Transverse colon (tissue), 4 donors: ENCODE data around the gene HAGHL. TPM values are rescaled to one million over a fixed set of nuclear protein-coding genes. Genes with fewer than 3 reads are reported as not detected.

Source experiments
- DNase-seq: peaks from one replicate; pipeline ENCODE4 v3.0.0-alpha.2; 2019
- H3K27ac ChIP-seq, 4 donors: fragments of 200-600 bp; sonication (generic); 2 replicates each; pipeline ENCODE4 v1.5.1; 2016 to 2018; ENCODE audit warnings: inconsistent platforms in 4 of 4
- H3K27me3 ChIP-seq: fragments of 200-600 bp; sonication (generic); 2 replicates; pipeline ENCODE4 v1.5.1; 2017; ENCODE audit warnings: inconsistent platforms
- H3K36me3 ChIP-seq, 4 donors: fragments of 200-600 bp; sonication (generic); 2 replicates each; pipeline ENCODE4 v1.5.1; 2017 to 2019; ENCODE audit warnings: inconsistent platforms in 4 of 4
- H3K4me1 ChIP-seq, 4 donors: fragments of 200-600 bp; sonication (generic); 2 replicates each; pipeline ENCODE4 v1.5.1; 2017 to 2020; ENCODE audit warnings: inconsistent platforms in 4 of 4
- H3K4me3 ChIP-seq, 4 donors: fragments of 200-600 bp; sonication (generic); 1 replicate in 1 of 4; 2 replicates in 3 of 4; pipeline versions ENCODE4 v1.5.1 to v1.6.1; 2017 to 2019; ENCODE audit warnings: inconsistent platforms in 4 of 4
- H3K9me3 ChIP-seq, 2 donors: fragments of 200-600 bp; sonication (generic); 2 replicates each; pipeline ENCODE4 v1.5.1; 2017 to 2019; ENCODE audit warnings: inconsistent platforms in 2 of 2
- CTCF ChIP-seq, 5 experiments: fragments of 200-600 bp in 3 of 5; fragments of 450-650 bp in 2 of 5; sonication (generic) in 3 of 5; IDR thresholded peaks; 1 replicate in 2 of 5; 2 replicates in 3 of 5; pipeline ENCODE4 v1.5.1; 2016 to 2017; ENCODE audit warnings: antibody characterized with exemption in 5 of 5, inconsistent platforms in 3 of 5, mild to moderate bottlenecking in 2 of 5, moderate library complexity in 1 of 5
- EP300 ChIP-seq: sonication (generic); formaldehyde crosslinking; IDR thresholded peaks from one replicate; pipeline ENCODE4 v1.6.1; 2017; ENCODE audit warnings: antibody characterized with exemption, low read depth
- POLR2A ChIP-seq: fragments of 450-650 bp; IDR thresholded peaks from one replicate; pipeline ENCODE4 v1.6.1; 2016; ENCODE audit warnings: antibody characterized with exemption, mild to moderate bottlenecking, moderate library complexity
- POLR2AphosphoS5 ChIP-seq, 3 donors: sonication (generic); formaldehyde crosslinking; IDR thresholded peaks; one replicate each; pipeline ENCODE4 v1.6.1; 2016; ENCODE audit warnings: antibody characterized with exemption in 3 of 3
- WGBS, 2 donors: methylation state at CpG; one replicate each; pipeline ENCODE4 v1.1.5; 2018; ENCODE audit warnings: low coverage in 1 of 2; 5-methylcytosine and 5-hydroxymethylcytosine counted together
- in situ Hi-C, 4 donors: fragments of 200-750 bp; cut with MboI; loops; one replicate each; pipeline versions ENCODE4 v1.15.0 to v1.15.1; 2017; ENCODE audit warnings: low sequenced_read_pairs in 3 of 4, low pct_ligation_motif_present in 1 of 4, low pct_unique_long_range_greater_than_20kb in 1 of 4
- intact Hi-C: fragments of 100-400 bp; cut with DNase I; formaldehyde crosslinking; loops from one replicate; pipeline ENCODE4 v1.15.1; 2023; ENCODE audit warnings: low total_unique reads
- total RNA-seq, 4 donors: library from RNA; depleted of rRNA; stranded (reverse); fragments of >200 nt; gene quantifications; one replicate each; pipeline ENCODE4 v1.1.0, GENCODE V29; 2016

Gene HAGHL
- total RNA-seq, 4 donors from 2014 or later: 1.2 to 12.3 (median 5.5) TPM

GRCh38 chr16:759110-759910, 32.4 kb downstream of the HAGHL start:
- intact Hi-C loops: no loop called here
- in situ Hi-C loops: no loop called here
- DNase-seq: no peak
- TF ChIP-seq POLR2A (no peak), POLR2AphosphoS5 (IDR thresholded peaks at IDR 0.05) (no peak), CTCF (IDR thresholded peaks at IDR 0.05) (no peak), EP300 (no peak)
- Histone ChIP-seq H3K27me3 (peaks cover 64% of the 10 kb centered on the region), H3K4me3 (no peak overlapping the region), H3K4me1 (no peaks in the 10 kb centered on the region), H3K36me3 (no peaks in the 10 kb centered on the region), H3K9me3 (no peaks in the 10 kb centered on the region), H3K27ac (no peak overlapping the region)
- 40 to 68% methylated on average over 1 to 33 of the region's 34 CpGs for WGBS, 2 donors

GRCh38 chr16:760065-760464, 33.2 kb downstream of the HAGHL start:
- in situ Hi-C loops (no loop called here), intact Hi-C loops (no loop called here)
- Histone ChIP-seq H3K4me3 (no peak overlapping the region), H3K4me1 (no peaks in the 10 kb centered on the region), H3K36me3 (no peaks in the 10 kb centered on the region), H3K27me3 (peaks cover 56% of the 10 kb centered on the region), H3K9me3 (no peaks in the 10 kb centered on the region), H3K27ac (no peak overlapping the region)
- TF ChIP-seq EP300 (no peak), CTCF (IDR thresholded peaks at IDR 0.05) (no peak), POLR2AphosphoS5 (IDR thresholded peaks at IDR 0.05) (no peak), POLR2A (no peak)
- WGBS, 2 donors: 60% methylated on average over 13 of the region's 15 CpGs; no CpG with 5 or more reads in 1 of the 2 donors
- no peak for DNase-seq

- H3K4me1 ChIP-seq: no peaks in the 10 kb centered on the region
- H3K36me3 ChIP-seq: no peaks in the 10 kb centered on the region
- no peaks in the 10 kb centered on the region for H3K9me3 ChIP-seq
- H3K27ac ChIP-seq: no peak within 1 kb of the TSS
- H3K27me3 ChIP-seq: peaks cover 50% of the 10 kb centered on the region
- in situ Hi-C loops: no loop called here
- intact Hi-C loops: no loop called here
- 32% methylated on average over 28 of the region's 37 CpGs; no CpG with 5 or more reads in 1 of the 2 donors for WGBS, 2 donors
- TF ChIP-seq EP300: no peak
- no peak for TF ChIP-seq CTCF (IDR thresholded peaks at IDR 0.05)
- TF ChIP-seq POLR2A: no peak
- no peak for TF ChIP-seq POLR2AphosphoS5 (IDR thresholded peaks at IDR 0.05)
- no peak for DNase-seq
- no peak within 1 kb of the TSS for H3K4me3 ChIP-seq
These were observed 33.8 kb downstream of the HAGHL start, which contains the start of gene MSLN for GRCh38 chr16:760545-761343. Gene MSLN (plus strand): TSS chr16:760734. CDS start chr16:762681, 1,947 bp downstream.
